SK-N-MC (cell line): ENCODE measurements around the gene KANK3.

Experiments used
- EZH2 ChIP-seq: fragments of 200-600 bp; sonication (generic); IDR thresholded peaks from one replicate; pipeline ENCODE4 v1.6.1; 2017; ENCODE audit warnings: antibody characterized with exemption
- FOXP2 ChIP-seq: optimal IDR thresholded peaks from 2 replicates; pipeline ENCODE3; 2011; ENCODE audit warnings: mild to moderate bottlenecking, moderate library complexity; ENCODE audit not compliant: insufficient read depth; ENCODE audit errors: extremely low read length, control extremely low read depth
- POLR2AphosphoS5 ChIP-seq: IDR thresholded peaks from 2 replicates; pipeline ENCODE4 v1.6.1; 2012; ENCODE audit warnings: mild to moderate bottlenecking, low read depth, low read length, borderline replicate concordance

GRCh38 chr19:8342316-8342683, 762 bp downstream of the KANK3 start:
- TF ChIP-seq POLR2AphosphoS5: no peak
- TF ChIP-seq EZH2: no peak
- no peak for TF ChIP-seq FOXP2
